SU-DHL-6 (cell line): ENCODE data around the gene ARMC9.

ENCODE experiments used
- H2AFZ ChIP-seq: fragments of 200-600 bp; sonication (generic); 2 replicates; pipeline ENCODE4 v1.6.1; 2014; ENCODE audit warnings: low read depth, mild to moderate bottlenecking, moderate library complexity, mixed read lengths, antibody characterized with exemption, low read length; ENCODE audit not compliant: severe bottlenecking
- H3F3A ChIP-seq: fragments of 200-600 bp; shearing (Covaris generic); 2 replicates; pipeline ENCODE4 v1.6.0; 2016; ENCODE audit warnings: antibody characterized with exemption, mild to moderate bottlenecking; ENCODE audit not compliant: insufficient read depth
- H3K27ac ChIP-seq: fragments of 200-600 bp; sonication (generic); 2 replicates; pipeline ENCODE4 v1.5.1; 2016; ENCODE audit warnings: low read depth, mild to moderate bottlenecking, low read length, moderate library complexity, mixed read lengths
- H3K27me3 ChIP-seq: fragments of 200-600 bp; sonication (generic), shearing (Covaris generic); 2 replicates; pipeline ENCODE4 v1.6.0; 2014; ENCODE audit warnings: mild to moderate bottlenecking, low read length
- H3K36me3 ChIP-seq: fragments of 200-600 bp; sonication (generic); 2 replicates; pipeline ENCODE4 v1.6.1; 2014; ENCODE audit warnings: mild to moderate bottlenecking, low read length, mixed read lengths
- H3K4me2 ChIP-seq: fragments of 300-600, 200-600 bp; shearing (Covaris generic), sonication (generic); 2 replicates; pipeline ENCODE4 v1.6.0; 2014; ENCODE audit warnings: low read length, low read depth, mild to moderate bottlenecking; ENCODE audit not compliant: poor library complexity, severe bottlenecking
- H3K4me3 ChIP-seq: fragments of 200-600 bp; sonication (generic); 2 replicates; pipeline ENCODE4 v1.5.1; 2014; ENCODE audit warnings: antibody characterized with exemption, low read length, mild to moderate bottlenecking, mixed read lengths; ENCODE audit not compliant: insufficient read depth, poor library complexity, severe bottlenecking
- H3K79me2 ChIP-seq: fragments of 200-600 bp; sonication (generic); 2 replicates; pipeline ENCODE4 v1.6.1; 2014; ENCODE audit warnings: mild to moderate bottlenecking, low read length, moderate library complexity; ENCODE audit not compliant: insufficient read depth
- H3K9ac ChIP-seq: fragments of 200-600 bp; sonication (generic); 2 replicates; pipeline ENCODE4 v1.7.0; 2014; ENCODE audit warnings: mild to moderate bottlenecking, low read length
- H3K9me2 ChIP-seq: fragments of 200-600 bp; sonication (generic); replicated peaks from 2 replicates; pipeline ENCODE4 v1.6.1; 2014; ENCODE audit warnings: low read length; ENCODE audit not compliant: insufficient read depth
- H3K9me3 ChIP-seq: fragments of 200-600 bp; sonication (generic); 2 replicates; pipeline ENCODE4 v1.6.1; 2014; ENCODE audit warnings: low read length, mixed read lengths; ENCODE audit not compliant: insufficient read depth
- H4K20me1 ChIP-seq: fragments of 200-600 bp; sonication (generic); 2 replicates; pipeline ENCODE4 v1.6.1; 2014; ENCODE audit warnings: low read depth, mild to moderate bottlenecking, antibody characterized with exemption, low read length, moderate library complexity, mixed read lengths
- EZH2phosphoT487 ChIP-seq: fragments of 200-600 bp; sonication (generic), shearing (Covaris generic); conservative IDR thresholded peaks from 2 replicates; pipeline ENCODE4 v1.6.1; 2018; ENCODE audit warnings: mild to moderate bottlenecking, antibody characterized with exemption, low read length, moderate library complexity, mixed read lengths
- TF ChIP-seq, protein P1 (sequence below): fragments of 200-600 bp; sonication (generic); IDR thresholded peaks from one replicate; pipeline ENCODE4 v1.5.1; 2017; ENCODE audit warnings: antibody characterized with exemption, mild to moderate bottlenecking, low read length, moderate library complexity; ENCODE audit not compliant: insufficient read depth, poor library complexity, severe bottlenecking

ARMC9 gene

DNA sequence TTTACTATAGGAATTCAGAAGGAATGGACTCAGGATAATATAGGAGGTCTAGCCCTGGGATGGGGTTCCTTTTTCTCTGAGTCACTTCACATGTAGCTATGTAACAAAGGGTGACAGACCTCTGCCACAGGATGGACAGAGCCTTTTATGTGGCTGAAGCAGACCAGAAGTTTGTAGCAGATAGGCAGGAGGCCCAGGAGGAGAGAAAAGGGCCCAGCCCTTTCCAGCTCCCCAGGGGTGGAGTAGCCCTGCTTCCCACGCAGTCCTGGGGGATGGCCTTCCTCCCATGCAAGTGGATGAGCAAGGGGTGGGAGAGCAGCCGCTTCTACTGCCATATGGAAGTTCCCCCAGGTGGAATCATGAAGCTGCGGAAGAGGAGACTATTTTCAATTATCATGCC is 40.3 kb downstream of the ARMC9 start:
- H4K20me1 ChIP-seq = no peaks in the 10 kb centered on the region
- H2AFZ ChIP-seq = no peak overlapping the region
- no peak overlapping the region for H3K9ac ChIP-seq
- no peaks in the 10 kb centered on the region for H3K79me2 ChIP-seq
- H3K36me3 ChIP-seq = no peaks in the 10 kb centered on the region; the same call in 1 of the 2 replicates
- peaks cover 10% of the 10 kb centered on the region for H3F3A ChIP-seq
- no peak overlapping the region for H3K27ac ChIP-seq
- no peaks in the 10 kb centered on the region for H3K27me3 ChIP-seq
- no peak overlapping the region for H3K4me2 ChIP-seq
- H3K9me2 ChIP-seq = no peaks in the 10 kb centered on the region
- TF ChIP-seq, protein P1, sequence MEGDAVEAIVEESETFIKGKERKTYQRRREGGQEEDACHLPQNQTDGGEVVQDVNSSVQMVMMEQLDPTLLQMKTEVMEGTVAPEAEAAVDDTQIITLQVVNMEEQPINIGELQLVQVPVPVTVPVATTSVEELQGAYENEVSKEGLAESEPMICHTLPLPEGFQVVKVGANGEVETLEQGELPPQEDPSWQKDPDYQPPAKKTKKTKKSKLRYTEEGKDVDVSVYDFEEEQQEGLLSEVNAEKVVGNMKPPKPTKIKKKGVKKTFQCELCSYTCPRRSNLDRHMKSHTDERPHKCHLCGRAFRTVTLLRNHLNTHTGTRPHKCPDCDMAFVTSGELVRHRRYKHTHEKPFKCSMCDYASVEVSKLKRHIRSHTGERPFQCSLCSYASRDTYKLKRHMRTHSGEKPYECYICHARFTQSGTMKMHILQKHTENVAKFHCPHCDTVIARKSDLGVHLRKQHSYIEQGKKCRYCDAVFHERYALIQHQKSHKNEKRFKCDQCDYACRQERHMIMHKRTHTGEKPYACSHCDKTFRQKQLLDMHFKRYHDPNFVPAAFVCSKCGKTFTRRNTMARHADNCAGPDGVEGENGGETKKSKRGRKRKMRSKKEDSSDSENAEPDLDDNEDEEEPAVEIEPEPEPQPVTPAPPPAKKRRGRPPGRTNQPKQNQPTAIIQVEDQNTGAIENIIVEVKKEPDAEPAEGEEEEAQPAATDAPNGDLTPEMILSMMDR = no peak
- no peak for TF ChIP-seq EZH2phosphoT487
- H3K9me3 ChIP-seq = no peaks in the 10 kb centered on the region
- H3K4me3 ChIP-seq = no peak overlapping the region

DNA sequence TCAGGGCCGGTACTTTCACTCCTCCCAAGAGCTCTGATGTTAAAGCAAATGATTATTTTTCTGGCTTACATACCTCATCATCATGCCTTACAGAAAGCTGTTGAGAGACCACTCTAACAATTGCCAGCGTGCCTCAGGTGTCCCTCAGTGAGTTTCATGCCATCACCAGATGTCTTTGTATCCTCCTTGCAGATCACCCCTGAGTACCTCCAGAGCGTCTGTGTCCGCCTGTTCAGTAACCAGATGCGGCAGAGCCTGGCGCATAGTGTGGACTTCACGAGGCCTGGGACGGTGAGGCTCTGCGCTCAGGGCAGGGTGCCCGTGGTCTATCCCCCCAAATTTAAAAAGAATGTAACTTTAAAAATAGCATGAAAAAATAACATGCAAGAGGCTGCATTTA is 41.3 kb downstream of the ARMC9 start:
- no peaks in the 10 kb centered on the region for H3K9me2 ChIP-seq
- no peaks in the 10 kb centered on the region for H3K79me2 ChIP-seq
- H3K4me3 ChIP-seq = no peak overlapping the region
- H3K27me3 ChIP-seq = no peaks in the 10 kb centered on the region
- no peaks in the 10 kb centered on the region for H4K20me1 ChIP-seq
- H2AFZ ChIP-seq = no peak overlapping the region
- H3K9me3 ChIP-seq = no peaks in the 10 kb centered on the region
- TF ChIP-seq, protein P1 = no peak
- TF ChIP-seq EZH2phosphoT487 = no peak
- peaks cover 4% of the 10 kb centered on the region; the same call in 1 of the 2 replicates for H3F3A ChIP-seq
- H3K4me2 ChIP-seq = no peak overlapping the region
- no peaks in the 10 kb centered on the region; the same call in 1 of the 2 replicates for H3K36me3 ChIP-seq
- no peak overlapping the region for H3K9ac ChIP-seq
- H3K27ac ChIP-seq = no peak overlapping the region

DNA sequence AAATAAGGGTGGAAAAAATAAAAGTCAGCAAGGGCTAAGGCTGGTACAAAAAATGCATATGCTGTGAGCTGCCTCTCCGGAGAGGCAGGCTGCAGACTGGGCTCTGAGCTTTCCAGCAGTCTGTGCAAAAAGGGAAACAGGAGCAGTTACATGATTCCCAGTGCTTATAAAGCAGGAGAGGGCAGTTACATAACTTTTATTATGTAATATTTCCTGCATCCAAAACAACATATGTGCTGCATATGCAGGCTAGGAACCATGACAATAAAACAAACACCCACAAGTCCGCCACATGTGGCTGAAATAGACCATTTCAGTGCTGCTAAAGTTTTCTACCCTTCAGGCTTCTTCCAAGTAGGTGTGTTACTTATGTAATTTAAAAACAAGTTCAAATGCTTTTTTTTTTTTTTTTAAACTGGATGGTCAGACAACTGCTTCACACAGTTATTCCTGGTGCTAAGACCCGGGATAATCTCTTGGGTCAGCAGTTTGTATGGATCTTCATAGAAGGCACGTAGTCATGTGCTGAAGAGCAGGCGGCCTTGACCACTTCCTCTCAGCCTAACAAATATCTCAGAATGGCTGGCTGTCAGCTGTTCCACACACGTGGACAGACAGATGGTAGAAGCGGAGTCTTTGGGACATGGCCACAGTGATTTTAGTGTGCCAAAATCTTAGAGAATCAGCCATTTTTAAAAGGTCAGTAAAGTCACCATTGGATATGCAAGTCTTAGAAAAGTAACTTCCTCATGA is 43.5 kb downstream of the ARMC9 start:
- no peak overlapping the region for H3K9ac ChIP-seq
- H3K4me3 ChIP-seq = no peak overlapping the region
- H4K20me1 ChIP-seq = no peaks in the 10 kb centered on the region
- H3K9me2 ChIP-seq = no peaks in the 10 kb centered on the region
- TF ChIP-seq EZH2phosphoT487 = no peak
- TF ChIP-seq, protein P1 = no peak
- H2AFZ ChIP-seq = no peak overlapping the region
- H3K27ac ChIP-seq = no peak overlapping the region
- peaks cover under 1% of the 10 kb centered on the region; the same call in 1 of the 2 replicates for H3F3A ChIP-seq
- no peaks in the 10 kb centered on the region for H3K36me3 ChIP-seq
- H3K79me2 ChIP-seq = no peaks in the 10 kb centered on the region
- no peaks in the 10 kb centered on the region for H3K9me3 ChIP-seq
- no peak overlapping the region for H3K4me2 ChIP-seq
- H3K27me3 ChIP-seq = no peaks in the 10 kb centered on the region
